Measurements from ENCODE around the gene ASAP3. TPM values are rescaled to one million over a fixed set of nuclear protein-coding genes. Genes with fewer than 3 reads are reported as not detected.

ASAP3 gene
- total and polyA plus RNA-seq, 2 experiments from 2014 or later, result 28.0 to 98.2 TPM

- TF ChIP-seq, protein P1, sequence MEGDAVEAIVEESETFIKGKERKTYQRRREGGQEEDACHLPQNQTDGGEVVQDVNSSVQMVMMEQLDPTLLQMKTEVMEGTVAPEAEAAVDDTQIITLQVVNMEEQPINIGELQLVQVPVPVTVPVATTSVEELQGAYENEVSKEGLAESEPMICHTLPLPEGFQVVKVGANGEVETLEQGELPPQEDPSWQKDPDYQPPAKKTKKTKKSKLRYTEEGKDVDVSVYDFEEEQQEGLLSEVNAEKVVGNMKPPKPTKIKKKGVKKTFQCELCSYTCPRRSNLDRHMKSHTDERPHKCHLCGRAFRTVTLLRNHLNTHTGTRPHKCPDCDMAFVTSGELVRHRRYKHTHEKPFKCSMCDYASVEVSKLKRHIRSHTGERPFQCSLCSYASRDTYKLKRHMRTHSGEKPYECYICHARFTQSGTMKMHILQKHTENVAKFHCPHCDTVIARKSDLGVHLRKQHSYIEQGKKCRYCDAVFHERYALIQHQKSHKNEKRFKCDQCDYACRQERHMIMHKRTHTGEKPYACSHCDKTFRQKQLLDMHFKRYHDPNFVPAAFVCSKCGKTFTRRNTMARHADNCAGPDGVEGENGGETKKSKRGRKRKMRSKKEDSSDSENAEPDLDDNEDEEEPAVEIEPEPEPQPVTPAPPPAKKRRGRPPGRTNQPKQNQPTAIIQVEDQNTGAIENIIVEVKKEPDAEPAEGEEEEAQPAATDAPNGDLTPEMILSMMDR (conservative IDR thresholded peaks at IDR 0.05; ENCODE audit: low read depth in 2 of 2), result no peak
- TF ChIP-seq CREB1 (CRISPR knock-in tag; IDR thresholded peaks at IDR 0.05; ENCODE audit: low read depth), result no peak
- no peak for TF ChIP-seq ZNF114 (CRISPR knock-in tag; IDR thresholded peaks at IDR 0.05)
Observed at GRCh38 chr1:23473037-23473800, 10.8 kb downstream of the ASAP3 start (continued).

DNA sequence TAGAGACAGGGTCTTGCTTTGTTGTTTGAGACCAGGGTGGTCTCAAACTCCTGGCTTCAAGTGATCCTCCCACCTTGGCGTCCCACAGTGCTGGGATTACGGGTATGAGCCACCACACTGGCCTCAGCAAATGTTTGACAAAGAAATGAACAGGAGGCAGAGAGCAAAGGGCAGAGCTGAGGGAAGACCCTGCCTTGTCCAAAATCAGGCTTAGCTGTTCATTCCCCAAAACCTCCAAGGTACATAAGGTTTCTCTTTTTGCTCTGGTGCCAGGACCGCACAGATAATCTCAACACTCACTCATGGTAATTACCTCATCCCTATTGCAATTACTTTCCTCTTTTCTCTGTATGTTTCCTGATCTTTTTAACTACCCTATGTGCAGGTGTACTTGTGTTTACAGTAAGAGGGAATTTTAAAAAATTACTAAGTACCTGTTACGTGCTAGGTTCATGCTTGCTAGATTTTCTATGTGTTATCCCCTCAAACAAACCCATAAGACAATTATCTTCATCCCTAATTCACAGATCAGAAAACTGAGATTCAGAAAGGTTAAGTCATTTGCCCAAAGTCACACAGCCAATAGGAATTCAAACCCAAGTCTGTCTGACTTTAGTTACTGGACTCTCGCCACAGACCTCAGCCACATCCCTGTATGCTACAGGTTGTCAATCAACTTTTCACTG is 11.5 kb downstream of the ASAP3 start:
- no peak for DNase-seq (ENCODE audit: low spot score)
- no peaks in the 10 kb centered on the region for H3K36me3 ChIP-seq (ENCODE audit: insufficient read depth)
- no peak overlapping the region for H3K27ac ChIP-seq (ENCODE audit: low read depth)
- H3K4me1 Mint-ChIP-seq, result peaks cover 11% of the 10 kb centered on the region
- H3K4me2 ChIP-seq, result no peak overlapping the region
- H3F3A ChIP-seq (replicated peaks; ENCODE audit: low read depth), result no peaks in the 10 kb centered on the region
- H2AFZ ChIP-seq, result no peak overlapping the region
- H3K27me3 ChIP-seq (ENCODE audit: insufficient read depth), result no peaks in the 10 kb centered on the region
- H3K4me1 ChIP-seq (ENCODE audit: insufficient read depth), result peaks cover 8% of the 10 kb centered on the region
- H3K27me3 Mint-ChIP-seq (ENCODE audit: insufficient read depth, low read depth, poor library complexity), result peaks cover under 1% of the 10 kb centered on the region
- no peak overlapping the region for H3K4me3 ChIP-seq
- peaks cover 62% of the 10 kb centered on the region for H4K20me1 ChIP-seq (replicated peaks; ENCODE audit: insufficient read depth)
- ATAC-seq, result no peak
- H3K36me3 Mint-ChIP-seq (ENCODE audit: low read depth), result no peaks in the 10 kb centered on the region
- peaks cover 72% of the 10 kb centered on the region for H3K79me2 ChIP-seq (replicated peaks; ENCODE audit: insufficient read depth)
- no peak overlapping the region for H3K4me3 Mint-ChIP-seq
- no peak overlapping the region for H3K27ac Mint-ChIP-seq
- no peaks in the 10 kb centered on the region for H3K9me2 ChIP-seq (ENCODE audit: insufficient read depth)
- H3K9me3 Mint-ChIP-seq, result no peaks in the 10 kb centered on the region
- TF ChIP-seq, protein P2, sequence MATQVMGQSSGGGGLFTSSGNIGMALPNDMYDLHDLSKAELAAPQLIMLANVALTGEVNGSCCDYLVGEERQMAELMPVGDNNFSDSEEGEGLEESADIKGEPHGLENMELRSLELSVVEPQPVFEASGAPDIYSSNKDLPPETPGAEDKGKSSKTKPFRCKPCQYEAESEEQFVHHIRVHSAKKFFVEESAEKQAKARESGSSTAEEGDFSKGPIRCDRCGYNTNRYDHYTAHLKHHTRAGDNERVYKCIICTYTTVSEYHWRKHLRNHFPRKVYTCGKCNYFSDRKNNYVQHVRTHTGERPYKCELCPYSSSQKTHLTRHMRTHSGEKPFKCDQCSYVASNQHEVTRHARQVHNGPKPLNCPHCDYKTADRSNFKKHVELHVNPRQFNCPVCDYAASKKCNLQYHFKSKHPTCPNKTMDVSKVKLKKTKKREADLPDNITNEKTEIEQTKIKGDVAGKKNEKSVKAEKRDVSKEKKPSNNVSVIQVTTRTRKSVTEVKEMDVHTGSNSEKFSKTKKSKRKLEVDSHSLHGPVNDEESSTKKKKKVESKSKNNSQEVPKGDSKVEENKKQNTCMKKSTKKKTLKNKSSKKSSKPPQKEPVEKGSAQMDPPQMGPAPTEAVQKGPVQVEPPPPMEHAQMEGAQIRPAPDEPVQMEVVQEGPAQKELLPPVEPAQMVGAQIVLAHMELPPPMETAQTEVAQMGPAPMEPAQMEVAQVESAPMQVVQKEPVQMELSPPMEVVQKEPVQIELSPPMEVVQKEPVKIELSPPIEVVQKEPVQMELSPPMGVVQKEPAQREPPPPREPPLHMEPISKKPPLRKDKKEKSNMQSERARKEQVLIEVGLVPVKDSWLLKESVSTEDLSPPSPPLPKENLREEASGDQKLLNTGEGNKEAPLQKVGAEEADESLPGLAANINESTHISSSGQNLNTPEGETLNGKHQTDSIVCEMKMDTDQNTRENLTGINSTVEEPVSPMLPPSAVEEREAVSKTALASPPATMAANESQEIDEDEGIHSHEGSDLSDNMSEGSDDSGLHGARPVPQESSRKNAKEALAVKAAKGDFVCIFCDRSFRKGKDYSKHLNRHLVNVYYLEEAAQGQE (IDR thresholded peaks at IDR 0.05; ENCODE audit: unreplicated experiment), result no peak
- TF ChIP-seq EZH2 (IDR thresholded peaks at IDR 0.05; ENCODE audit: low read depth, unreplicated experiment) (no peak), CREB1 (CRISPR knock-in tag; IDR thresholded peaks at IDR 0.05; ENCODE audit: low read depth) (no peak), NANOG (IDR thresholded peaks at IDR 0.05; ENCODE audit: borderline replicate concordance) (no peak), STAT1 (IDR thresholded peaks at IDR 0.05; ENCODE audit: unreplicated experiment) (no peak), POLR2AphosphoS5 (IDR thresholded peaks at IDR 0.05; ENCODE audit: low read depth) (no peak), ZNF331 (CRISPR knock-in tag; IDR thresholded peaks at IDR 0.05; ENCODE audit: low read depth) (no peak), EZH2phosphoT487 (IDR thresholded peaks at IDR 0.05; ENCODE audit: unreplicated experiment) (no peak), ZNF114 (CRISPR knock-in tag; IDR thresholded peaks at IDR 0.05) (no peak)
- TF ChIP-seq, protein P1 (conservative IDR thresholded peaks at IDR 0.05; ENCODE audit: low read depth in 2 of 2), result no peak
